ENCODE results near the gene JUP.

DNA sequence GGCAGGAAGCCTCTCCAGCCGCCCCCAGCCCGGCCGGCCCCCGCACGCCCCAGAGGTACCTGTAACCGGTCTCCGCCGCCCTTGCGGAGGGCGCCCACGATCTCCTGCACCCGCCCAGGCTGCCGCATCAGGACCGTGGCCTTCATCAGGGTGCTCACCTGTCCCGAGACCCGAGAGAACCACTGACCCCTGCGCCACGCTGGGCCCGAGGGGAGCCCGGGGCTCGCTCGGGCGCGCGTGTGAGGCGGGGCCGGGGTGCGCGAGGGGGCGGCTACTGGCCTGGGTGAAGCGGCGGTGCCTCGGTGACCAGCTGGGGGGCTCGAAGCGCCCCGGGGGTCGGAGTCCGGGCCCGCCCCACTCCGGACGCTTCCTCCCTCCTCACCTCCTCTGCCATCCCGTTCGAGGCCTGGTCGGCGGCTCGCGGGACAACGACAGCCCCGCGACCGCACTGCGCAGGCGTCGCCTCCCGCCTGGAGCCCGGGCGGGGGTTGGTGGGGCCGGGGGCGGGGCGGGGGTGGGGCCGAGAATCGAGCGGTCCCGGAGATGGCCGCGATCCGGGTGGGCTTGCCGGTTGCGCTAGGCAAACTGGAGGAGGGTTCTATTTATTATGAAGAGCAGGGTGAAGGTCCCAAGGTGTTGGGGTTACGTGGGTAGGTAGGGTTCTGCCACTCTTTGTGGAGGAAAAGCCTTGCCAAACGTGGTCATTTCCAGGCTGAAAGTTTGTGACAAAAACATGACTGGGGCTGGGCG is 49.5 kb upstream of the JUP start, which contains the start of gene NT5C3B:
- TF ChIP-seq EP300 (IDR thresholded peaks at IDR 0.05) = peak in 1 of 2 donors; percentile 50
- TF ChIP-seq, protein P1, sequence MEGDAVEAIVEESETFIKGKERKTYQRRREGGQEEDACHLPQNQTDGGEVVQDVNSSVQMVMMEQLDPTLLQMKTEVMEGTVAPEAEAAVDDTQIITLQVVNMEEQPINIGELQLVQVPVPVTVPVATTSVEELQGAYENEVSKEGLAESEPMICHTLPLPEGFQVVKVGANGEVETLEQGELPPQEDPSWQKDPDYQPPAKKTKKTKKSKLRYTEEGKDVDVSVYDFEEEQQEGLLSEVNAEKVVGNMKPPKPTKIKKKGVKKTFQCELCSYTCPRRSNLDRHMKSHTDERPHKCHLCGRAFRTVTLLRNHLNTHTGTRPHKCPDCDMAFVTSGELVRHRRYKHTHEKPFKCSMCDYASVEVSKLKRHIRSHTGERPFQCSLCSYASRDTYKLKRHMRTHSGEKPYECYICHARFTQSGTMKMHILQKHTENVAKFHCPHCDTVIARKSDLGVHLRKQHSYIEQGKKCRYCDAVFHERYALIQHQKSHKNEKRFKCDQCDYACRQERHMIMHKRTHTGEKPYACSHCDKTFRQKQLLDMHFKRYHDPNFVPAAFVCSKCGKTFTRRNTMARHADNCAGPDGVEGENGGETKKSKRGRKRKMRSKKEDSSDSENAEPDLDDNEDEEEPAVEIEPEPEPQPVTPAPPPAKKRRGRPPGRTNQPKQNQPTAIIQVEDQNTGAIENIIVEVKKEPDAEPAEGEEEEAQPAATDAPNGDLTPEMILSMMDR (IDR thresholded peaks at IDR 0.05) = no peak
